Mesothelial cell of epicardium (in vitro differentiated cells): ENCODE measurements around the gene ATRN. TPM values are rescaled to one million over a fixed set of nuclear protein-coding genes. Genes with fewer than 3 reads are reported as not detected.
"Not testable (repeated sequence)": the region's sequence is repeated elsewhere in the genome, so short reads cannot be mapped to it uniquely, and the experiment has no call there.

Source experiments
- DNase-seq, 2 experiments: peaks; one replicate each; pipeline ENCODE4 v3.0.0; 2021; ENCODE audit warnings: low spot score in 2 of 2; ENCODE audit not compliant: unreplicated experiment in 2 of 2
- H3K27ac Mint-ChIP-seq: 2 replicates; pipeline ENCODE4 v1.8.0; 2021; ENCODE audit warnings: mixed read lengths
- H3K27me3 Mint-ChIP-seq: 2 replicates; pipeline ENCODE4 v1.8.0; 2021; ENCODE audit warnings: low read depth, mixed read lengths
- H3K36me3 Mint-ChIP-seq: 2 replicates; pipeline ENCODE4 v1.8.0; 2021; ENCODE audit warnings: mixed read lengths
- H3K4me1 Mint-ChIP-seq: 2 replicates; pipeline ENCODE4 v1.8.0; 2021; ENCODE audit warnings: mixed read lengths
- H3K4me3 Mint-ChIP-seq: 2 replicates; pipeline ENCODE4 v1.8.0; 2021; ENCODE audit warnings: mild to moderate bottlenecking, moderate library complexity, mixed read lengths
- H3K9me3 Mint-ChIP-seq: 2 replicates; pipeline ENCODE4 v1.8.0; 2021; ENCODE audit warnings: mixed read lengths
- CTCF ChIP-seq: fragments of 200-600 bp; sonication (generic); IDR thresholded peaks from one replicate; pipeline ENCODE4 v1.5.0; 2021; ENCODE audit warnings: antibody characterized with exemption; ENCODE audit not compliant: unreplicated experiment
- total RNA-seq: library from RNA; stranded (reverse); gene quantifications from 3 replicates; pipeline ENCODE4 v1.2.1, GENCODE V29; 2021

The ATRN gene
- total RNA-seq, 1 donor from 2014 or later, result 47.5 TPM

- peaks cover 1% of the 10 kb centered on the region for H3K4me1 Mint-ChIP-seq
- H3K9me3 Mint-ChIP-seq, result peaks cover 9% of the 10 kb centered on the region
- H3K4me3 Mint-ChIP-seq, result no peak overlapping the region
- H3K27me3 Mint-ChIP-seq, result no peaks in the 10 kb centered on the region
- no peak for DNase-seq
- H3K27ac Mint-ChIP-seq, result no peak overlapping the region
- peaks cover 5% of the 10 kb centered on the region for H3K36me3 Mint-ChIP-seq
- TF ChIP-seq CTCF, result no peak
These were observed 38.2 kb downstream of the ATRN start for GRCh38 chr20:3509064-3509463.

- Mint-ChIP-seq H3K27me3 (no peaks in the 10 kb centered on the region), H3K27ac (no peak overlapping the region), H3K9me3 (peaks cover 7% of the 10 kb centered on the region), H3K36me3 (peaks cover 3% of the 10 kb centered on the region), H3K4me1 (peaks cover 4% of the 10 kb centered on the region), H3K4me3 (no peak overlapping the region)
- no peak for TF ChIP-seq CTCF
- no peak for DNase-seq
These were observed 39.3 kb downstream of the ATRN start for GRCh38 chr20:3510110-3510509.

GRCh38 chr20:3512239-3512638, 41.4 kb downstream of the ATRN start:
- H3K9me3 Mint-ChIP-seq, DNase-seq, H3K27me3 Mint-ChIP-seq, H3K36me3 Mint-ChIP-seq, H3K27ac Mint-ChIP-seq, H3K4me3 Mint-ChIP-seq: not testable (repeated sequence)
- H3K4me1 Mint-ChIP-seq, result peaks cover 13% of the 10 kb centered on the region

GRCh38 chr20:3514012-3514642, 43.3 kb downstream of the ATRN start:
- no peak for DNase-seq
- H3K27ac Mint-ChIP-seq, result peak overlapping the region; percentile 43
- peaks cover under 1% of the 10 kb centered on the region for H3K9me3 Mint-ChIP-seq
- peaks cover 13% of the 10 kb centered on the region for H3K4me1 Mint-ChIP-seq
- no peak for TF ChIP-seq CTCF
- no peaks in the 10 kb centered on the region for H3K27me3 Mint-ChIP-seq
- no peak overlapping the region for H3K4me3 Mint-ChIP-seq
- peaks cover 3% of the 10 kb centered on the region for H3K36me3 Mint-ChIP-seq

GRCh38 chr20:3515379-3516170, 44.8 kb downstream of the ATRN start:
- peaks cover 14% of the 10 kb centered on the region for H3K9me3 Mint-ChIP-seq
- TF ChIP-seq CTCF, result no peak
- peaks cover 12% of the 10 kb centered on the region for H3K4me1 Mint-ChIP-seq
- no peak for DNase-seq
- H3K36me3 Mint-ChIP-seq, result peaks cover 15% of the 10 kb centered on the region
- peak overlapping the region; percentile 27 for H3K27ac Mint-ChIP-seq
- no peak overlapping the region for H3K4me3 Mint-ChIP-seq
- no peaks in the 10 kb centered on the region for H3K27me3 Mint-ChIP-seq
